ENCODE results near the gene CDC6. TPM values are rescaled to one million over a fixed set of nuclear protein-coding genes. Genes with fewer than 3 reads are reported as not detected.

CDC6 gene, protein sequence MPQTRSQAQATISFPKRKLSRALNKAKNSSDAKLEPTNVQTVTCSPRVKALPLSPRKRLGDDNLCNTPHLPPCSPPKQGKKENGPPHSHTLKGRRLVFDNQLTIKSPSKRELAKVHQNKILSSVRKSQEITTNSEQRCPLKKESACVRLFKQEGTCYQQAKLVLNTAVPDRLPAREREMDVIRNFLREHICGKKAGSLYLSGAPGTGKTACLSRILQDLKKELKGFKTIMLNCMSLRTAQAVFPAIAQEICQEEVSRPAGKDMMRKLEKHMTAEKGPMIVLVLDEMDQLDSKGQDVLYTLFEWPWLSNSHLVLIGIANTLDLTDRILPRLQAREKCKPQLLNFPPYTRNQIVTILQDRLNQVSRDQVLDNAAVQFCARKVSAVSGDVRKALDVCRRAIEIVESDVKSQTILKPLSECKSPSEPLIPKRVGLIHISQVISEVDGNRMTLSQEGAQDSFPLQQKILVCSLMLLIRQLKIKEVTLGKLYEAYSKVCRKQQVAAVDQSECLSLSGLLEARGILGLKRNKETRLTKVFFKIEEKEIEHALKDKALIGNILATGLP
- 49.9 and 55.2 TPM in 2 replicates for total RNA-seq
- 13.4 and 15.5 TPM in 2 replicates for polyA plus RNA-seq
- polyA plus RNA-seq (2011; cell fraction: cytosol; rRNA removed), result 25.1 and 29.1 TPM in 2 replicates
- 31.9 and 52.5 TPM in 2 replicates for polyA plus RNA-seq (2011; cell fraction: nucleus; rRNA removed)
- polyA plus RNA-seq (2012), result 18.0 and 33.6 TPM in 2 replicates
- 17.1 and 22.1 TPM in 2 replicates for polyA minus RNA-seq
- 40.0 TPM for polyA minus RNA-seq (2011; cell fraction: cytosol; rRNA and poly(A)+ RNA removed)
- polyA minus RNA-seq (2011; cell fraction: nucleus; rRNA and poly(A)+ RNA removed), result 31.5 and 42.2 TPM in 2 replicates
- Bru-seq, nascent RNA, result percentile 93 among the genes with signal in this experiment
- percentile 90 among the genes with signal in this experiment for BruChase-seq, experiment 1, labeled RNA remaining after a 6-hour chase
- percentile 85 among the genes with signal in this experiment for BruChase-seq, experiment 2, labeled RNA remaining after a 2-hour chase
- long read RNA-seq, full-length matches to known transcripts, result 94 of 113 reads
- long read RNA-seq, partial matches to known transcripts, result 6 of 113 reads
- long read RNA-seq, other reads (novel, unspliced or antisense), result 13 of 113 reads

DNA sequence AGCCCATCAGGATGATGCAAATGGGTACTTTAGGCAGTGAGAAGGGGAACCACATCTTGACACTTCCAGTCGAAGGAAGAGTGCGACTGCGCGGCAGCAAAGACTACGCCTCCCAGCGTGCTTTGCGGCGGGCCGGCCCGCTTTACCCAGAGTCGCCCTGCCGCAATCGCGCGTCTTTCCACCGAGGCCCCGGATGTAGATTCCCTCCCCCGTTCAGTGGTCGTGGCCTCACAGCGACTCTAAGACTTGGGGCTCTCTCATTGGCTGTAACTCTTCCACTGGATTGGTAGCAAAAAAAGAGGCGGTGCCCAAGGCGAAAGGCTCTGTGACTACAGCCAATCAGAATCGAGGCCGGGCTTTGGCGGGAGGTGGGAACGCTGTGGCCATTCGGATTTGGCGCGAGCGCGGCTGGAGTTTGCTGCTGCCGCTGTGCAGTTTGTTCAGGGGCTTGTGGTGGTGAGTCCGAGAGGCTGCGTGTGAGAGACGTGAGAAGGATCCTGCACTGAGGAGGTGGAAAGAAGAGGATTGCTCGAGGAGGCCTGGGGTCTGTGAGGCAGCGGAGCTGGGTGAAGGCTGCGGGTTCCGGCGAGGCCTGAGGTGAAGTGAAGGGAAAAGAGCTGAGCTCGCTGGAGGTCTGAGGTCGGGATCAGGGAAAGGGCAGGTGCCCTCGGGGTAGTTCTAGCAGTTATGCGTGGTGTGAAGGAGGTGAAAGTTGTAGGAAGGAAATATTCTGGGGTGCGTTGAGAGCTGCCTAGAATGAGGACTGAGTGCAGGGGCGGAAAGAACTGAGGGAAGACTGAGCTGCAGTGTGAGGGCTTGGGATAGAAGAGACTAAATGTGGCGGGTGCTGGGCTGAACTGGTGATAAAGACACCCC lies at the start of gene CDC6:
TSS of gene CDC6 (plus strand) at position 386 of the 876 bp plus-strand sequence. CDS start 1,542 bp downstream, outside the sequence.
- FAIRE-seq, result peak; percentile 99
- Histone ChIP-seq H4K20me1 (replicated peaks; ENCODE audit: control insufficient read depth, extremely low read depth, insufficient read depth, low read length) (no peaks in the 10 kb centered on the region), H3K9me3 (replicated peaks; ENCODE audit: control insufficient read depth, insufficient read depth, low read length) (no peaks in the 10 kb centered on the region), H3K36me3 (ENCODE audit: control insufficient read depth in 2 of 2, extremely low read depth in 1 of 2, insufficient read depth in 2 of 2, low read length in 2 of 2) (peaks cover 0 to 5% of the 10 kb centered on the region in 2 experiments), H3K27ac (ENCODE audit: insufficient read depth, low read depth, low read length) (peak within 1 kb of the TSS; percentile 50), H2AFZ (ENCODE audit: low read depth, low read length) (peak within 1 kb of the TSS; percentile 68), H3K9ac (replicated peaks; ENCODE audit: extremely low read depth, insufficient read depth, low read length) (peak within 1 kb of the TSS; percentile 85), H3K27me3 (ENCODE audit: control insufficient read depth in 2 of 2, insufficient read depth in 2 of 2, low read length in 2 of 2) (no peaks in the 10 kb centered on the region), H3K9me1 (replicated peaks; ENCODE audit: control insufficient read depth, extremely low read depth, insufficient read depth, low read length) (no peaks in the 10 kb centered on the region), H3K79me2 (ENCODE audit: control insufficient read depth, insufficient read depth, low read length) (peaks cover 19% of the 10 kb centered on the region), H3K4me2 (ENCODE audit: insufficient read depth, low read length) (peak within 1 kb of the TSS; percentile 74), H3K4me1 (ENCODE audit: control insufficient read depth, extremely low read depth, insufficient read depth, low read length) (peaks cover 35% of the 10 kb centered on the region), H3K4me3 (replicated peaks in 1 of 3; ENCODE audit: insufficient read depth in 1 of 3, low read depth in 1 of 3, low read length in 3 of 3) (peak within 1 kb of the TSS; percentile 43 to 72 (median 65))
- ChIA-PET POLR2A (interaction anchor here (0.6 to 1.1 kb wide), 2 partner anchors 69 to 1602 kb away, joined by 3 read pairs; partner anchors contain the start of gene WIPF2), CTCF (interaction anchor here (0.9 to 7.7 kb wide), 4 partner anchors 67 to 245 kb away, joined by 3 to 128 read pairs (median 14); no protein-coding TSS in a partner anchor)
- no TSS peak for BruUV-seq (replicated peaks)
- peak; percentile 68 for TF ChIP-seq POLR2A (IDR thresholded peaks at IDR 0.05; ENCODE audit: low read depth, low read length)
- TF ChIP-seq MYC (IDR thresholded peaks at IDR 0.05; ENCODE audit: low read depth, low read length), result no peak
- no peak for TF ChIP-seq JUN (IDR thresholded peaks at IDR 0.05; ENCODE audit: borderline replicate concordance, insufficient read depth, insufficient read length, low read depth)
- no peak for TF ChIP-seq GATA2 (IDR thresholded peaks at IDR 0.05; ENCODE audit: insufficient read depth, insufficient read length, low read depth, low read length)
- TF ChIP-seq POLR2AphosphoS5 (IDR thresholded peaks at IDR 0.05; ENCODE audit: insufficient read depth, low read depth, low read length), result peak; percentile 79
- TF ChIP-seq EZH2 (IDR thresholded peaks at IDR 0.05; ENCODE audit: borderline replicate concordance, low read depth, low read length, severe bottlenecking), result no peak
- TF ChIP-seq FOS (IDR thresholded peaks at IDR 0.05; ENCODE audit: borderline replicate concordance, insufficient read depth, low read length), result no peak
- TF ChIP-seq, protein P1, sequence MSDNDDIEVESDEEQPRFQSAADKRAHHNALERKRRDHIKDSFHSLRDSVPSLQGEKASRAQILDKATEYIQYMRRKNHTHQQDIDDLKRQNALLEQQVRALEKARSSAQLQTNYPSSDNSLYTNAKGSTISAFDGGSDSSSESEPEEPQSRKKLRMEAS (IDR thresholded peaks at IDR 0.05; ENCODE audit: insufficient read depth, insufficient read length), result peak; percentile 25
- TF ChIP-seq, protein P2, sequence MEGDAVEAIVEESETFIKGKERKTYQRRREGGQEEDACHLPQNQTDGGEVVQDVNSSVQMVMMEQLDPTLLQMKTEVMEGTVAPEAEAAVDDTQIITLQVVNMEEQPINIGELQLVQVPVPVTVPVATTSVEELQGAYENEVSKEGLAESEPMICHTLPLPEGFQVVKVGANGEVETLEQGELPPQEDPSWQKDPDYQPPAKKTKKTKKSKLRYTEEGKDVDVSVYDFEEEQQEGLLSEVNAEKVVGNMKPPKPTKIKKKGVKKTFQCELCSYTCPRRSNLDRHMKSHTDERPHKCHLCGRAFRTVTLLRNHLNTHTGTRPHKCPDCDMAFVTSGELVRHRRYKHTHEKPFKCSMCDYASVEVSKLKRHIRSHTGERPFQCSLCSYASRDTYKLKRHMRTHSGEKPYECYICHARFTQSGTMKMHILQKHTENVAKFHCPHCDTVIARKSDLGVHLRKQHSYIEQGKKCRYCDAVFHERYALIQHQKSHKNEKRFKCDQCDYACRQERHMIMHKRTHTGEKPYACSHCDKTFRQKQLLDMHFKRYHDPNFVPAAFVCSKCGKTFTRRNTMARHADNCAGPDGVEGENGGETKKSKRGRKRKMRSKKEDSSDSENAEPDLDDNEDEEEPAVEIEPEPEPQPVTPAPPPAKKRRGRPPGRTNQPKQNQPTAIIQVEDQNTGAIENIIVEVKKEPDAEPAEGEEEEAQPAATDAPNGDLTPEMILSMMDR (IDR thresholded peaks at IDR 0.05; ENCODE audit: extremely low read depth in 1 of 2, insufficient read depth in 1 of 2, low read depth in 1 of 2, low read length in 2 of 2), result no peak
- intact Hi-C loops (cut with micrococcal nuclease) (loop anchor here (1.0 to 10.0 kb wide), 3 partner anchors 68 to 273 kb away; partner anchors contain the start of genes CSF3 and WIPF2), dilution Hi-C loops (cut with MboI; ENCODE audit: extremely low pct_ligation_motif_present, low sequenced_read_pairs) (no loop called here)
- peak; percentile 99 for DNase-seq (ENCODE audit: low read depth, low spot score)

Measured in endothelial cell of umbilical vein (primary cell).